NCI-H446 (cell line): ENCODE results near the gene ALOX5.
"Not testable (repeated sequence)": the region's sequence is repeated elsewhere in the genome, so short reads cannot be mapped to it uniquely, and the experiment has no call there.

ENCODE experiments used
- DNase-seq, 2 experiments: peaks; one replicate each; lab custom pipeline; 2025; lab: John Stamatoyannopoulos, UW

ALOX5 gene

GRCh38 chr10:45374350-45375052 is 485 bp downstream of the ALOX5 start:
- DNase-seq = no peak

GRCh38 chr10:45375101-45375500 is 1.1 kb downstream of the ALOX5 start:
- DNase-seq = no peak

GRCh38 chr10:45375716-45376231 is 1.8 kb downstream of the ALOX5 start:
- DNase-seq = no peak

GRCh38 chr10:45376371-45376801 is 2.4 kb downstream of the ALOX5 start:
- no peak for DNase-seq

GRCh38 chr10:45377321-45377720 is 3.3 kb downstream of the ALOX5 start:
- DNase-seq = no peak

- no peak for DNase-seq
These were observed 3.8 kb downstream of the ALOX5 start for GRCh38 chr10:45377858-45378257.

GRCh38 chr10:45378914-45379726 is 5.1 kb downstream of the ALOX5 start:
- DNase-seq = no peak

GRCh38 chr10:45379891-45380540 is 6.0 kb downstream of the ALOX5 start:
- no peak for DNase-seq

GRCh38 chr10:45380903-45381620 is 7.0 kb downstream of the ALOX5 start:
- DNase-seq = no peak

- DNase-seq = no peak
These were observed 8.6 kb downstream of the ALOX5 start for GRCh38 chr10:45382591-45382990.

GRCh38 chr10:45383682-45384330 is 9.8 kb downstream of the ALOX5 start:
- DNase-seq = no peak

- no peak for DNase-seq
These were observed 12.6 kb downstream of the ALOX5 start for GRCh38 chr10:45386657-45387056.

GRCh38 chr10:45387096-45387893 is 13.3 kb downstream of the ALOX5 start:
- no peak for DNase-seq

- DNase-seq = not testable (repeated sequence)
These were observed 15.7 kb downstream of the ALOX5 start for GRCh38 chr10:45389671-45390070.

GRCh38 chr10:45391636-45392035 is 17.6 kb downstream of the ALOX5 start:
- DNase-seq = not testable (repeated sequence)

- no peak for DNase-seq
These were observed 21.5 kb downstream of the ALOX5 start for GRCh38 chr10:45395554-45395953.

- DNase-seq = no peak
These were observed 24.6 kb downstream of the ALOX5 start for GRCh38 chr10:45398595-45398994.

GRCh38 chr10:45399113-45399512 is 25.1 kb downstream of the ALOX5 start:
- DNase-seq = no peak

GRCh38 chr10:45403151-45403550 is 29.1 kb downstream of the ALOX5 start:
- no peak for DNase-seq

GRCh38 chr10:45404087-45404769 is 30.2 kb downstream of the ALOX5 start:
- no peak for DNase-seq
